PC-9 (cell line): ENCODE results near the gene SLC25A27.

ENCODE experiments used
- EZH2 ChIP-seq: fragments of 200-600 bp; sonication (generic); IDR thresholded peaks from 2 replicates; pipeline ENCODE4 v1.8.0; 2017; ENCODE audit warnings: antibody characterized with exemption, low read depth
- TF ChIP-seq, protein P1 (sequence below): fragments of 200-600 bp; sonication (generic); conservative IDR thresholded peaks from 2 replicates; pipeline ENCODE4 v1.6.1; 2017; ENCODE audit warnings: mixed run types, antibody characterized with exemption, mild to moderate bottlenecking, moderate library complexity

DNA sequence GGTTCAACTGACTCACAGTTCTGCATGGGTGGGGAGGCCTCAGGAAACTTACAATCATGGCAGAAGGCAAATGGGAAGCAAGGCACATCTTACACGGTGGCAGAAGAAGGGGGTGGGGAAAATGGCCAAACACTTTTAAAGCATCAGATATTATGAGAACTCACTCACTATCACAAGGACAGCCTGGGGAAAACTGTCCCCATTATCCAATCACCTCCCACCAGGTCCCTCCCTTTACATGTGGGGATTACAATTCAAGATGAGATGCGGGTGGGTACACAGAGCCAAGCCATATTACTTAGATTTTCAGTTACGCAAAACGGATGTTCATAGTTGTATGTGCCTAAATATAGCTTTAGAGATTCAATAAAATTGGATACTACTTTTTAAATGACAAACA is 25.8 kb upstream of the SLC25A27 start:
- TF ChIP-seq, protein P1, sequence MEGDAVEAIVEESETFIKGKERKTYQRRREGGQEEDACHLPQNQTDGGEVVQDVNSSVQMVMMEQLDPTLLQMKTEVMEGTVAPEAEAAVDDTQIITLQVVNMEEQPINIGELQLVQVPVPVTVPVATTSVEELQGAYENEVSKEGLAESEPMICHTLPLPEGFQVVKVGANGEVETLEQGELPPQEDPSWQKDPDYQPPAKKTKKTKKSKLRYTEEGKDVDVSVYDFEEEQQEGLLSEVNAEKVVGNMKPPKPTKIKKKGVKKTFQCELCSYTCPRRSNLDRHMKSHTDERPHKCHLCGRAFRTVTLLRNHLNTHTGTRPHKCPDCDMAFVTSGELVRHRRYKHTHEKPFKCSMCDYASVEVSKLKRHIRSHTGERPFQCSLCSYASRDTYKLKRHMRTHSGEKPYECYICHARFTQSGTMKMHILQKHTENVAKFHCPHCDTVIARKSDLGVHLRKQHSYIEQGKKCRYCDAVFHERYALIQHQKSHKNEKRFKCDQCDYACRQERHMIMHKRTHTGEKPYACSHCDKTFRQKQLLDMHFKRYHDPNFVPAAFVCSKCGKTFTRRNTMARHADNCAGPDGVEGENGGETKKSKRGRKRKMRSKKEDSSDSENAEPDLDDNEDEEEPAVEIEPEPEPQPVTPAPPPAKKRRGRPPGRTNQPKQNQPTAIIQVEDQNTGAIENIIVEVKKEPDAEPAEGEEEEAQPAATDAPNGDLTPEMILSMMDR = no peak
- TF ChIP-seq EZH2 = no peak
